Activated CD4-positive, alpha-beta T cell treated with anti-CD3 and anti-CD28 coated beads, Interleukin-10, Interleukin-2, amounts not matched to agents 100 ng/mL and 50 ng/mL, durations not matched to agents 16 hours and 8 hours (primary cell): ENCODE results near the gene ATF2.
A peak's percentile ranks its signal among the peaks of the same experiment; 100 is the strongest.

Experiments
- DNase-seq: peaks from one replicate; pipeline ENCODE4 v3.0.0-alpha.2; 2020

The ATF2 gene

GRCh38 chr2:175167792-175168563 lies at the start of gene ATF2:
Gene ATF2, minus strand, starts transcription at chr2:175168203. Its CDS starts 31,760 bp downstream, at chr2:175136443.
- peak; percentile 100 for DNase-seq

- no peak for DNase-seq
These were observed 39.9 kb upstream of the ATF2 start for GRCh38 chr2:175207741-175208438.

GRCh38 chr2:175206866-175207265 lies 38.9 kb upstream of the ATF2 start:
- no peak for DNase-seq

- DNase-seq, result no peak
These were observed 37.5 kb upstream of the ATF2 start for GRCh38 chr2:175205523-175205922.

- peak; percentile 68 for DNase-seq
These were observed 35.9 kb upstream of the ATF2 start for GRCh38 chr2:175203621-175204496.

GRCh38 chr2:175195012-175195411 lies 27.0 kb upstream of the ATF2 start:
- no peak for DNase-seq

GRCh38 chr2:175188761-175189160 lies 20.8 kb upstream of the ATF2 start:
- DNase-seq, result no peak

- peak; percentile 33 for DNase-seq
These were observed 19.4 kb upstream of the ATF2 start for GRCh38 chr2:175187378-175187777.

GRCh38 chr2:175183674-175184073 lies 15.7 kb upstream of the ATF2 start:
- DNase-seq, result no peak

- DNase-seq, result no peak
These were observed 13.9 kb upstream of the ATF2 start for GRCh38 chr2:175181877-175182308.

- DNase-seq, result peak; percentile 96
These were observed 13.3 kb upstream of the ATF2 start, which contains the start of gene ATP5MC3 for GRCh38 chr2:175181104-175181876. Gene ATP5MC3, minus strand, starts transcription at chr2:175181710. Its CDS starts 317 bp downstream, at chr2:175181393.

- peak; percentile 72 for DNase-seq
These were observed 12.7 kb upstream of the ATF2 start for GRCh38 chr2:175180701-175181103.

GRCh38 chr2:175176624-175177023 lies 8.6 kb upstream of the ATF2 start:
- DNase-seq, result no peak

GRCh38 chr2:175175896-175176295 lies 7.9 kb upstream of the ATF2 start:
- DNase-seq, result peak; percentile 8

GRCh38 chr2:175175320-175175719 lies 7.3 kb upstream of the ATF2 start:
- DNase-seq, result no peak

- peak; percentile 26 for DNase-seq
These were observed 2.8 kb upstream of the ATF2 start for GRCh38 chr2:175170659-175171304.

- DNase-seq, result peak; percentile 36
These were observed 1.2 kb upstream of the ATF2 start for GRCh38 chr2:175169191-175169590.

GRCh38 chr2:175168564-175168945 lies 552 bp upstream of the ATF2 start:
- DNase-seq, result no peak

- DNase-seq, result peak; percentile 27
These were observed 769 bp downstream of the ATF2 start for GRCh38 chr2:175167076-175167791.

- DNase-seq, result no peak
These were observed 1.7 kb downstream of the ATF2 start for GRCh38 chr2:175166216-175166824.

GRCh38 chr2:175164235-175164634 lies 3.8 kb downstream of the ATF2 start:
- DNase-seq, result no peak
